GM21447 (cell line): ENCODE measurements around the gene EEFSEC.
A peak's percentile ranks its signal among the peaks of the same experiment; 100 is the strongest.

Experiments
- ATAC-seq: cut with Tn5 transposase; IDR thresholded peaks from one replicate; pipeline ENCODE4 v1.9.1; 2021; ENCODE audit not compliant: unreplicated experiment

Gene EEFSEC

GRCh38 chr3:128359846-128360642 is 206.8 kb downstream of the EEFSEC start:
- ATAC-seq = no peak

DNA sequence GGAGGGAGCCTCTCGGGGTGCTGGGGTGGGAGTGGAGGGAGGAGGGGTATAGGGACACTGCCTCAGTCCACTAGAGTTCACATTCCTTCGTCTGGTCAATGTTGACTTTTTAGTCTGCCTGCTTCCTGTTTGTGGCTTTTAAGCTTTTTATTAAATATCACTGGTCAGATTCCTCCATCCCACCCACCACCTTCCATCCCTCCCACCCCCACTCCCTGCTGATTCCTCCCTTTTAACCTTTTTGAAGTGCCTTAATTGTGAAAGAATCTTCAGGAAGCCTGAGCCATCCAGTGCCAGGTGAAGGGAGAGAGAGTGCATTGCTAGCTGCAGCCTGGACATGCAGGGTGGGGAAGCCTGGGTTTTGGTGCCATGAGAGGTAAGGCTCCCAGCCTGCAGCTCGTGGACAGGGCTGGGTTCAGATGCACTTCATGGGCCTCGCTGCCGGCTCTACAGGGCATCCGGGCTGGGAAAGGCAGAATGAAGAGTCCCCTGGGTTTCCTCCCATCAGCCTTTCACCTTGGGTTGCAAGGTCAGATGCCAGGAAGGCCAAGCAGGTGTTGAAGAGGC is 207.5 kb downstream of the EEFSEC start:
- no peak for ATAC-seq

DNA sequence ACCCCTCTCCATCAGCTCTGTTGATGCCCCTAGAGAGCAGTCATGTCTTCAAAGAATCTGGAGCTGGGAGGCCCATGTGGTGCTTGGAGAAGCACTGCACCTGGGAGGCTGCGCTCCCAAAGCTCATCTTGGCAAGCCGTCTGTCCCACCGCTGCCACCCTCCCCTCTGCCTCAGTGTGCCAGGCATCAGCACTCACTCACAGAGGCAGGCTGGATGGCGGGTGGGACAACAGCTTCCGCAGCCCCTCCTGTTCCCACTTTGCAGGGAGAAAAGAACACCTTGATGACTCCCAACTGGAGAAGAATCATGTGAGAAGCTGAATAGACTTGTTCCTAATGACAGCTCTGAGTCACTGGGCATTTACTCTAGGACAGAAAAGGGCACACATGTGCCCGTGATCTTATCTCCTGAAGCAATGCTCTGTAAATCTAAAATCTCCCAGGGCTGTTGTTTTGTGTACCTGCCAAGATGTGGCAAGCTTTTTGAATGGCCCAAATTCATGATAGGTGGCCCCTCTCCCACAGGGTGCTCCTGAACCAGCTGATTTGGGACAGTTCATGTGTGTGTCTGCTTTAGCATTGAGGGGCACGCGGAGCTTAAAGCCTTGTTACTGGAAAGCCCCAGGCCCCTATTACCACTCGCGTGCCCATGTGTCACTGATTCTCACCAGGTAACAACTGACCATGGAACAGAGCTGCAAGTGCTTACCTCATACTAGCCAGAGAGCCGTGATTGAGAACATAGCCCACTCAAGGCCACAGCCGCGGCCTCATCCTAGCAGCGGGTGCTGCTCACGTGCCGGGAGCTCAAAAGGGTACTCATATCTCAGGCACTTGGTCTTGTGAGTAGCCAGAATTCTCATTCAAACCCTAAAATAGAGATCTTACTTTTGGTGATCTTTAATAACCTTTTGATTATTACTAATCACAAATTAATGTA is 209.0 kb downstream of the EEFSEC start:
- no peak for ATAC-seq

GRCh38 chr3:128364291-128364690 is 211.0 kb downstream of the EEFSEC start:
- no peak for ATAC-seq

GRCh38 chr3:128364808-128365360 is 211.6 kb downstream of the EEFSEC start:
- no peak for ATAC-seq

DNA sequence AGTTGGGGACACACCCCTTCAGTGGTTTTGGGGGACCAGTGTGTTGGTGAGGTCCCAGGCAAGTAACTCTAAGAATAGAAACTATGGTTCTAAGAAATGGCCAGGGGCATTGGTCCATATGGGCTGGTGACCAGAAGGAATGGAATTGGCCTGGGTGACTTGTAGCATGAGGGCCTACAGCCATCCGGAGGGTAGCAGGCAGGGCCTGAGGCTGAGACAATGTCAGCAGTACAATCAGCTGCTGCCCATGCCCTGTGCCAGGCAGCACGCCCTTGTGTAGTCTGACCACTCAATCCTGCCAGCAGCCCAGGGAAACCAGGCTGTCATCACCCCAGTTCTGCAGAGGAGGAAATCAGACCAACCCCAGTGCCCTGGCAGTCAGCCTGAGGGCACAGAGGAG is 212.9 kb downstream of the EEFSEC start:
- ATAC-seq = no peak

DNA sequence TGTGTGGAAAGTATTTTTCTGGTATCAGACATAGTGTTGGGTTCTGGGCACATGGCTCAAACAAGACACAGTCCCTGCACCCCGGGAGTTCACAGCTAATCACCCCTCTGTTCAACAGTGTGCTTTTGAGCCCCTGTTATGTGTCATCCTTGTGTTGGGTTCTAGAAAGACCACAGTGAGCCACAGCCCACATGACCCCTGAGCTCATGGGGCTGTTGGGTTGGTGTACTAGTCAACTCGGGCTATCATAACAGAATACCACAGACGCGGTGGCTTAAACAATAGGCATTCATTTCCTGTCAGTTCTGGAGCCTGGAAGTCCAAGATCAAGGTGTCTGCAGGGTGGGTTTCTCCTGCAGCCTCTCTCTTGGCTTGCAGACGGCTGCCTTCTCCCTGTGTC is 213.4 kb downstream of the EEFSEC start:
- no peak for ATAC-seq

DNA sequence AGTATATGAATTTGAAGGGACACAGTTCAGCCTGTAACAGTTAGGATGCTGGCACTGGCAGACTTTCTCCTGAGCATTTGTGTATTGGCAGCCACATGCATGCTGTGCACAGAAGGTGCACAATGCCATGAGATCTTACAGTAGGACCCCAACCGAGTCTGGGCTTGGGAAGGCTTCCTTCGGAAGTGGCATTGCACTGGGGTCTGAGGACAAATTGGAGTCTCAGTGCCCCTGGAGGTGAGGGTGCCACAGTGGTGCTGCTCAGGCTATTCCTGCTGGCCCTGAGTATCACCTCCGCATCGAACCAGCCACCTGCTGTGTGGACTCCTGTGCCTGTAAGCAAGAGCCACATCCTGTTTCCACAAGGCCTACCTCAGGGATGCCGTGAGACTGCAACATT is 213.9 kb downstream of the EEFSEC start:
- no peak for ATAC-seq

DNA sequence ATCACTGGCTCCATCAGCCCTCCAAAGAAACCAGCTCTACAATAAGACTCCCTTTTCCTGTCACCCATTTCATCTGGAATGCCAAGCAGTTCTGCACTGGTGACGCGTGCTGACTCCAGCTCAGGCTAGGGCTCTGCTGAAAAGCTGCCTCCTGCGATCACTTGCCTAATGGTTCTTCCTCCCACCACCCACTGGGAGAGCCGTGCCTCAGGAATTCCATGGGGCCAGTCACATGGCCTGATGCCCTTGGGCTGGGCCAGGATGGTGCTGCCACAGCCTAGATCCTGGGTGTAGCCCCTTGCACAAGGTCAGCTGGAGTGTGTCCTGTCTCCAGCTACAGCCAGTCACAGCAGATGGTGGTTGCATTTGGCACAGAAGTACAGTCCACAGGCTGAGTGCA is 214.5 kb downstream of the EEFSEC start:
- ATAC-seq = no peak

GRCh38 chr3:128368626-128369025 is 215.3 kb downstream of the EEFSEC start:
- no peak for ATAC-seq

DNA sequence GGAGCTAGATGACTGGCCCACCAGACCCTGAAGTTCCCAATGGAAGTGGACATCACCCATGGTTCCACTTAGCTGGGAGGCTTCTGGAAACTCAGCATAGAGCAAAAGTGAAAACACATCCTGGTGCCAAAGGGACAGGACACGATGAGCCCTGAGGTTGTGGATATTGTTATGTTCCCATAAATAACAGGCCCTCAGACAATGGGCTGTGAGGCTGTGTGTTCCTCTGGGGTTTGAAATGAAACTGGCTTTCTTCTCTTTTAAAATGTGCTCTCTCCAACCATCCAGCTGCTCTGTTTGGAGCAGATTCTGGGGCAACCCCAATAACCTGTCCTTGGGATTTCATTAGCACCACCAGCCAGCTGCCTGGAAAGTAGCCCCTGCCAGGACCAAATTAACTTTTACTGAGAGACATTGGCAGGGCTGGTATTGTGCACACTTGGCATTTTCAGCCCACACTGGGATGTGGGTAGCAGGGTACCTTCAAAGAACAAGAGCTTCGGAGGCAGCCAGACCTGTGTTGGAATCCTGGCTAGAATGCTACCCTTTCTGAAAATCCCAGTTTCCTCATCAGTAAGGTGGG is 215.9 kb downstream of the EEFSEC start:
- ATAC-seq = no peak

DNA sequence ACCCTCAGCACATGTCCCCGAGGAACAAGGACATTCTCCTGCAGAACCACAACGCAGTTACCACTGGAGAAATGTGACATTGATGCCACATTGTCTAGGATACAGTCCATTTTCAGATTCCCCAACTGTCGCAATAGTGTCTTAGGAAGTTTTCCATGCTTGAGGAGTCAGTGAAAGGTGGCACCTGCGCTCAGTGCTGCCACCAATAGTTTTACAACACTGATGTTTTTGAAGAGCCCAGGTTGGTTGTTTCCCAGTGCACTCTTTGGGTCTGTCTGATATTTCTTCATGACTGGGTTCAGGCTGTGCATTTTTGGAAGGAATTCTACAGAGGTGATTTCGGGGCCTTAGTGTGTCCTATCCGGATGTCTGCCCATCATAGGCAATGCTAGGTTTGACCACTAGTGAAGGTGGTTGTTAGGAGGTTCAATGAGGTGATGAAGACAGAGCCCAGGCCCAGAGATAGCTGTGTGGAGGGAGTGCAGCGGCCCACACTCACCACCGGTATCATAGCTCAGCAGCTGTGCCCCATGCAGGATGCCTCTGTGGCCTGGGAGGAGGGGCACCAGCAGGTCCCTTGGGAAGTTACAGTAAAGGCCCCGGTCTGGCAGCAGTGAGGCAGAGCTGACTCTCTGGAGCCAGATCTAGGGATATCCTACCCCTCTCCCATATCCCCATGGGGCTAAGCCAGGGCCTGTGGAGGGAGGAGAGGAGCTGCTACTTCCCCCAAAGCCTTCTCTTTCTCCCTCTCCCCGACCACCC is 216.8 kb downstream of the EEFSEC start:
- ATAC-seq = peak; percentile 54

- no peak for ATAC-seq
These were observed 219.0 kb downstream of the EEFSEC start for GRCh38 chr3:128372281-128372680.

DNA sequence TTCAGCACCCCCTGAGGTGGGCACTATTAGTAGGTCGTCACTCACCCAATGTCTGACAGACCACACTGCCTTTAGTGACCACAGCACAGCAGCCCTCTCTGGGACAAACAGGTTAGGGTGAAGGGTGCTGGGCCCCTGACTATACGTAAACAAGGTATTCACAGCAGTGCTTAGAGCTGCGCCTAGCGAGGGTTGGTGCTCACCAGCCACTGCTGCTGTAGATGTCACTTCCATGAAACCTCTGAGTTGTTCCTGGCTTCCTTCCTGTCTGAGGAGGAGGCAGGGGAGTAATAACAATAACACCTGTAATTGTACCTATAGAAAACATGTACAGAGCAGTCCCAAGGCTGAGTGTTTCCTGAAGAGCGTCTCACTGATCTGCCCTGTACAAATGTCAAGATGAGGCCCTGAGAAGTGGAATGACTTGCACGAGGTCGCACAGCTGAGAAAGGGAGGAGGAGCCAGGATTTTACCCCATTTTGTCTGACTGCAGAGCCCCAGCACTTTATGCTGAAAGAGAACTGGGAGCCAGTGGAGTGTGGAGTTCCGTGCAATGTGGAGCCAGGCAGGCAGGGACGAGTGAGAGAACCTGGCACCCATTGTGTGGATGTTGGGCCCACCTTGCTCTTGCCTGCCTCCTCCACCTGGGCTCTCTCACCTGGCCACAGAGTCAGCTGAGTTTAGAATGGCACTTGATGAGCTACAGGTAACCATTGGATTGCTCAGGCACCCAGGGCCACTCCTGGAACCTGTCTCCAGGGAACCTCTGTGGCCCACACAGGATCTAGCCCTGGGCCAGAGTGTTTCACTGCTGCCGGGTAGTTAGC is 219.6 kb downstream of the EEFSEC start:
- no peak for ATAC-seq

- ATAC-seq = no peak
These were observed 221.6 kb downstream of the EEFSEC start for GRCh38 chr3:128374746-128375445.

- no peak for ATAC-seq
These were observed 223.2 kb downstream of the EEFSEC start for GRCh38 chr3:128376516-128376915.

GRCh38 chr3:128378631-128379347 is 225.5 kb downstream of the EEFSEC start:
- no peak for ATAC-seq
